ENCODE measurements around the gene KCTD17.

DNA sequence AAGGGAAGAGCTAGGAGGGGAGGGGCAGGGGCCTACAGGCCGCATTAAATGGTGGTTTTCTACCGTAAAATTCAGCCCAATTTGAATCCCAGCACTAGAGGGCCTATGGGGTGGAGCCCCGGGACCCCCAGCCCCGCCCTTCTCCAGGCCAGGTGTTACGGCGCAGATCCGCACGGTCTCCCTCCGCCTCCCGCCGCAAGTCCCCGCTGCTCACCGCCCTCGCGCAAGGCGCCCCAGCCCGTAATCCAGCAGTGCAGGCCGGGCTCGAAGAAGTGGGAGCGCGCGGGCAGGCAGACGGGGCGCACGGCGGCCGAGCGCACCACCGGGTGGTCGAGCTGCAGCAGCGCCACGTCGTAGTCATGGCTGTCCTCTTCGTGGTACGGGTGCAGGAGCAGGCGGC is 17.3 kb downstream of the KCTD17 start:
- TF ChIP-seq GATA2 (IDR thresholded peaks at IDR 0.05; ENCODE audit: low read depth, low read length) (no peak), GATA3 (IDR thresholded peaks at IDR 0.05; ENCODE audit: low read depth, low read length) (no peak)

All from SH-SY5Y (cell line).